Nephron (organoid): ENCODE measurements around the gene VILL.

Experiments used
- H3K27ac Mint-ChIP-seq, 3 experiments: 2 replicates each; pipeline ENCODE4 v1.8.0; 2020; ENCODE audit warnings: mixed read lengths in 3 of 3, mild to moderate bottlenecking in 2 of 3, moderate library complexity in 1 of 3
- H3K27me3 Mint-ChIP-seq: 2 replicates; pipeline ENCODE4 v1.8.0; 2021; ENCODE audit warnings: low read depth, mild to moderate bottlenecking, moderate library complexity, mixed read lengths
- H3K36me3 Mint-ChIP-seq: 2 replicates; pipeline ENCODE4 v1.8.0; 2020; ENCODE audit warnings: low read depth, mixed read lengths
- H3K4me1 Mint-ChIP-seq: 2 replicates; pipeline ENCODE4 v1.8.0; 2020; ENCODE audit warnings: mixed read lengths
- H3K4me3 Mint-ChIP-seq, 3 experiments: 2 replicates each; pipeline ENCODE4 v1.8.0; 2020; ENCODE audit warnings: mild to moderate bottlenecking in 3 of 3, mixed read lengths in 3 of 3, moderate library complexity in 2 of 3
- H3K9me3 Mint-ChIP-seq: 2 replicates; pipeline ENCODE4 v1.8.0; 2020; ENCODE audit warnings: mixed read lengths
- CTCF ChIP-seq, 3 experiments: fragments of 200-600 bp; sonication (generic); IDR thresholded peaks; one replicate each; pipeline ENCODE4 v1.5.0; 2021; ENCODE audit warnings: antibody characterized with exemption in 3 of 3; ENCODE audit not compliant: unreplicated experiment in 3 of 3

The VILL gene

GRCh38 chr3:37964146-37964545 is 26.4 kb upstream of the VILL start:
- Mint-ChIP-seq H3K9me3 (no peaks in the 10 kb centered on the region), H3K36me3 (peaks cover 22% of the 10 kb centered on the region), H3K27me3 (no peaks in the 10 kb centered on the region), H3K4me3 (peak overlapping the region in 1 of 3 experiments; percentile 56), H3K27ac (peak overlapping the region; percentile 94 to 97 (median 97)), H3K4me1 (peaks cover 63% of the 10 kb centered on the region)
- no peak for TF ChIP-seq CTCF (IDR thresholded peaks at IDR 0.05; ENCODE audit: unreplicated experiment in 3 of 3)

GRCh38 chr3:37964716-37965115 is 25.9 kb upstream of the VILL start:
- no peak for TF ChIP-seq CTCF (IDR thresholded peaks at IDR 0.05; ENCODE audit: unreplicated experiment in 3 of 3)
- H3K27ac Mint-ChIP-seq, result peak overlapping the region; percentile 94 to 97 (median 97)
- H3K36me3 Mint-ChIP-seq, result peaks cover 25% of the 10 kb centered on the region
- peaks cover 67% of the 10 kb centered on the region for H3K4me1 Mint-ChIP-seq
- peak overlapping the region; percentile 36 to 56 (median 42) for H3K4me3 Mint-ChIP-seq
- no peaks in the 10 kb centered on the region for H3K9me3 Mint-ChIP-seq
- H3K27me3 Mint-ChIP-seq, result no peaks in the 10 kb centered on the region

GRCh38 chr3:37967260-37967881 is 23.2 kb upstream of the VILL start:
- no peaks in the 10 kb centered on the region for H3K27me3 Mint-ChIP-seq
- peaks cover 35% of the 10 kb centered on the region for H3K36me3 Mint-ChIP-seq
- H3K9me3 Mint-ChIP-seq, result no peaks in the 10 kb centered on the region
- no peak overlapping the region for H3K4me3 Mint-ChIP-seq
- TF ChIP-seq CTCF (IDR thresholded peaks at IDR 0.05; ENCODE audit: unreplicated experiment in 3 of 3), result peak; percentile 48 to 70 (median 67)
- H3K27ac Mint-ChIP-seq, result peak overlapping the region in 2 of 3 experiments; percentile 59 to 71
- H3K4me1 Mint-ChIP-seq, result peaks cover 63% of the 10 kb centered on the region

- peaks cover 57% of the 10 kb centered on the region for H3K4me1 Mint-ChIP-seq
- H3K27me3 Mint-ChIP-seq, result no peaks in the 10 kb centered on the region
- no peak overlapping the region for H3K4me3 Mint-ChIP-seq
- peak overlapping the region in 1 of 3 experiments; percentile 72 for H3K27ac Mint-ChIP-seq
- peaks cover 42% of the 10 kb centered on the region for H3K36me3 Mint-ChIP-seq
- no peak for TF ChIP-seq CTCF (IDR thresholded peaks at IDR 0.05; ENCODE audit: unreplicated experiment in 3 of 3)
- no peaks in the 10 kb centered on the region for H3K9me3 Mint-ChIP-seq
Observed at GRCh38 chr3:37968199-37968598, 22.4 kb upstream of the VILL start.

GRCh38 chr3:37968813-37969595 is 21.6 kb upstream of the VILL start:
- H3K27ac Mint-ChIP-seq, result peak overlapping the region in 1 of 3 experiments; percentile 72
- no peaks in the 10 kb centered on the region for H3K27me3 Mint-ChIP-seq
- H3K36me3 Mint-ChIP-seq, result peaks cover 48% of the 10 kb centered on the region

More at GRCh38 chr3:37968813-37969595, 21.6 kb upstream of the VILL start:
- TF ChIP-seq CTCF (IDR thresholded peaks at IDR 0.05; ENCODE audit: unreplicated experiment in 3 of 3), result no peak
- H3K4me3 Mint-ChIP-seq, result no peak overlapping the region
- peaks cover 59% of the 10 kb centered on the region for H3K4me1 Mint-ChIP-seq
- H3K9me3 Mint-ChIP-seq, result no peaks in the 10 kb centered on the region
